Hepatic stellate cell (primary cell): ENCODE data around the gene TDRD9.

Experiments used
- DNase-seq: peaks from one replicate; pipeline ENCODE4 v3.0.0; 2011; ENCODE audit warnings: low spot score

The TDRD9 gene

GRCh38 chr14:103989964-103990363 is 61.7 kb downstream of the TDRD9 start:
- DNase-seq: no peak

GRCh38 chr14:103994535-103995184 is 66.4 kb downstream of the TDRD9 start:
- DNase-seq: no peak

GRCh38 chr14:103995876-103996275 is 67.6 kb downstream of the TDRD9 start:
- no peak for DNase-seq

- no peak for DNase-seq
These were observed 69.1 kb downstream of the TDRD9 start for GRCh38 chr14:103997391-103997790.

- DNase-seq: no peak
These were observed 69.8 kb downstream of the TDRD9 start for GRCh38 chr14:103998027-103998426.

- DNase-seq: no peak
These were observed 71.7 kb downstream of the TDRD9 start for GRCh38 chr14:103999795-104000440.

GRCh38 chr14:104001003-104001402 is 72.7 kb downstream of the TDRD9 start:
- DNase-seq: no peak

- DNase-seq: no peak
These were observed 75.4 kb downstream of the TDRD9 start for GRCh38 chr14:104003616-104004015.

- DNase-seq: no peak
These were observed 76.6 kb downstream of the TDRD9 start for GRCh38 chr14:104004849-104005248.

- no peak for DNase-seq
These were observed 77.2 kb downstream of the TDRD9 start for GRCh38 chr14:104005489-104005888.

- DNase-seq: no peak
These were observed 78.9 kb downstream of the TDRD9 start for GRCh38 chr14:104007121-104007520.

- no peak for DNase-seq
These were observed 81.0 kb downstream of the TDRD9 start for GRCh38 chr14:104009297-104009696.

GRCh38 chr14:104011824-104012517 is 83.7 kb downstream of the TDRD9 start:
- DNase-seq: no peak

GRCh38 chr14:104014764-104015163 is 86.5 kb downstream of the TDRD9 start:
- DNase-seq: no peak

- DNase-seq: no peak
These were observed 88.8 kb downstream of the TDRD9 start for GRCh38 chr14:104016873-104017650.

GRCh38 chr14:104019029-104019428 is 90.8 kb downstream of the TDRD9 start:
- DNase-seq: no peak

GRCh38 chr14:104019806-104020205 is 91.5 kb downstream of the TDRD9 start:
- DNase-seq: no peak

GRCh38 chr14:104020471-104020870 is 92.2 kb downstream of the TDRD9 start:
- no peak for DNase-seq

- no peak for DNase-seq
These were observed 95.2 kb downstream of the TDRD9 start for GRCh38 chr14:104023325-104024055.

- no peak for DNase-seq
These were observed 97.3 kb downstream of the TDRD9 start for GRCh38 chr14:104025534-104025933.

- DNase-seq: no peak
These were observed 97.8 kb downstream of the TDRD9 start for GRCh38 chr14:104026024-104026423.

GRCh38 chr14:104030958-104031357 is 102.7 kb downstream of the TDRD9 start:
- no peak for DNase-seq
